GM21360 (cell line): Measurements from ENCODE around the gene B3GNT3.

ENCODE experiments used
- ATAC-seq: cut with Tn5 transposase; IDR thresholded peaks from one replicate; pipeline ENCODE4 v1.9.1; 2021; ENCODE audit warnings: mild to moderate bottlenecking, moderate library complexity; ENCODE audit not compliant: unreplicated experiment

B3GNT3 gene

DNA sequence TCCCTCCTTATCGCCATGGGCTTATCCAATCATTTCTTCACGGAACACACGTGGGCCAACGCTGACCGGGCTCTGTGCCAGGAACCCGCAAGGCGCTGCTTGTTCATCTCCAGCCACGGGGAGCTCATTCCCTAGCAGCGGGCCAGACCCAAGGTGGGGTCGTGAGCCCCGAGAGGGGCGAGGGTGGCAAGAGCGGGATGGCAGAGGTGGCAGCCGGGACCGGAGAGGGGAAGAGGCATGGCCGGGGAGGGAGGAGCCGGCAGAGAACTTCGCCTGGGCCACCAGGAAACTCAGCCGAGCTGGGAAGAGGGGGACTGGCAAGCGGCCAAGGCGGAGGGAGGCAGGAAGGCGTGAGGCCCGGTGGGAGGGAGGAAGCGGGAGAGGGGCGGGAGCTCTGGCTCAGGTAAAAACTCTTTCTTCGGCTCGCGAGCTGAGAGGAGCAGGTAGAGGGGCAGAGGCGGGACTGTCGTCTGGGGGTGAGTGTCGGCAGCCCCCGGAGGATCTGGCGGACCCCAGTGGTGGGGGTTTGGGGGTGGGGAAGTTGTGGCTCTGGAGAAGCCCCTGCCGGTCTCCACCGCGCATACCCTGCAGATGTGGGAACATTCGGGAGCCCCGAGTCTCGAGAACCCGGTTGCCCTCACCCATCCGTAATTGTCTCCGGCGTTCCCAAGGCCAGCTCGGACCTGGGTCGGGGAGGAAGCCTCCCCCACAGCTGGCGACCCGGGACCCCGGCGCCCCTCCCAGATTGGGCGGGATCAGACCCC, at the start of gene B3GNT3:
B3GNT3 (plus strand) TSS at position 408 of the 764 bp plus-strand sequence. CDS start 12,670 bp downstream, outside the sequence.
- no peak for ATAC-seq

GRCh38 chr19:17747205-17748098, 47.5 kb upstream of the B3GNT3 start:
- ATAC-seq = peak; percentile 68

DNA sequence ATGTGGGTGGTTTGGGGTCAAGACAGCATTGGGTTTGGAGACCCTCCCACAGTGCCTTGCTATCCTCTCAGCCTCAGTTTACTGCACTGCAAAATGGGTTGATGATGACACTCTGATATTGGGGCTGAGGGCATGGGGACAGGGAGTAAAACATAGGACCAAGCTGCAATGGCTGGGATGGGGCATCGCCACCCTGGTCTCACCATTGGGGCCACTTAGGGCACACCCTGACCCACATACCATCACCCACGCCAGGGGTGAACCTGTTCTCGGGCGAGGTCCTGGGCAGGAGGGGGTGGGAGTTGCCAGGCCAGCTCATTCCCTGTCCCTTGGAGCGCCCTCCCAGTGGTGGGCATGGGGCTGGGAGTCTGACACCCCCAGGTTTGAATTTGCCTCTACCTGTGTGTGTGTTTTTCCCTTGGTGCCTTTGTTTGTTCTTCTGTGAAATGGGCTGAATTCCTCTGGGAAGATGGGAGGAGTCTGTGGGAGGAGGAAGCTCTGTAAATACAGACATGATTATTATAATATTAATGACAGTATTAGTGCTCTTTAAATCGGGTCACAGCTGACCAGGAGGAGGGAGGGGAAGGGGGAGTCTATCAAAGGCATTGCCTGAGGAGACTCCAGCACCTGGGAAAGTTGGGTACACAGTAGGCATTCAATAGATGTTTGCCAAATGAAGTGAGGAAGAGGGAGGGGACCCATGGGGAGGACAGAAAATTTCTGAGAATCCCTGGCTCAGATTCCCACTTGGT, 45.9 kb upstream of the B3GNT3 start:
- no peak for ATAC-seq

DNA sequence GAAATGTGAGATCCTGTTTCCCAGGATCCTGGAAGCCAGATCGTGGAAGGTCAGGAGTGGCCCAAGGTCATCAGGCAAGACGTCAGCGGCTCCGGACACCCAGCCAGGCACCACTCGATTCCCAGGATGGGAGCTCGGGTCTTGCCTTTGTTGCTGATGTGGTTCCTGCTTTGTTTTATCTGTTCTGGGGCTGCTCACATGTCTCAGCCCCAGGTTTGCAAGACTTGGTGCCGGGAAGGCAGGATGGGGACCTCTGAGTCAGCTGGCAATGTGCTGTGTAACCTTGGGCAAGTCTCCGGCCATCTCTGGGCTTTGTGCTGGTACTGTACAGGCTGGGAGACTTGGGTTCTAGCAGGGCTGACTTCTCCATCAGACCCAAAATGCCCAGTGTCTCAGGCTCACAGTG, 45.0 kb upstream of the B3GNT3 start:
- no peak for ATAC-seq

DNA sequence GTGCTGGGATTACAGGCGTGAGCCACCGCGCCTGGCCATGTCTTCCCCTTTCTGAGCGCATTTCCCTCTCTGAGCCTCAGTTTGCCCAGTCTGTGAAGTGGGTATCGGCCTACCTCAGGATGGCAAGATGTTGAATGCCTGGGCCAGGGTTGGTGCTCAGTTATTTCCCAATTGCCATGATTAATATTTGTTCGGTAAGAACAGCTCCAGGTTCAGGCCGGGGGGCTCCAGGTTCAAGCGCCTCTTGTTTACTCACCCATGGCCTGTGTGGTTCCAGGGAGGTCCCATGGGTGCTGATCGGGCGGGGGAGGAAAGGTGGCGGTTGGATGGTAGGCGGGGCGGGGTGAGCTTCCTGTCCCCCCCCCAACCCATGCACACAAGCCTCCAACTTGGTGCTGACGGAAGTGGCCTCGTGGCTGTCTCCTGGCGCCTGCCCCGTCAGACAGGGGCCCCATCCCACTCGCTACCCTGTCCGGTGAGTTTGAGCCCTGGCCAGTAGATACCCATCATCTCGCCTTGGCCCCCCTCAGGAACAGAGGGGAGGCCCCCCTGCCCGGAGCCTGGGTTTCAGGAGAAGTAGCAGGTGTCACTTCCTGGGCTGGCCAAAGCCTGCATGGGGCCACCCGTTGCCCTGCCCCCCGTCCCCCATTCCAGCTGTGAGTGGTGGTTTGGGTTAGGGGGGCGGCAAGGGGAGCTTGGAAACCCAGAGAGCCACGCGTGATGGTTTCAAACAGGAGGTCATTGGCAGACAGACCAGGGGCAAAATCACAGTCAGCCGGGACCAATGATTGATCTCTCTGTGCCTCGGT, 43.6 kb upstream of the B3GNT3 start, which contains the start of gene FCHO1:
FCHO1 (plus strand) TSS at position 375 of the 809 bp plus-strand sequence. CDS start 3,688 bp downstream, outside the sequence.
- peak; percentile 35 for ATAC-seq

- ATAC-seq = no peak
Measured at GRCh38 chr19:17751912-17752273, 43.0 kb upstream of the B3GNT3 start.

GRCh38 chr19:17752865-17753639, 41.9 kb upstream of the B3GNT3 start:
- ATAC-seq = no peak

- no peak for ATAC-seq
Measured at GRCh38 chr19:17753976-17754375, 41.0 kb upstream of the B3GNT3 start.

GRCh38 chr19:17754634-17755442, 40.1 kb upstream of the B3GNT3 start:
- no peak for ATAC-seq

DNA sequence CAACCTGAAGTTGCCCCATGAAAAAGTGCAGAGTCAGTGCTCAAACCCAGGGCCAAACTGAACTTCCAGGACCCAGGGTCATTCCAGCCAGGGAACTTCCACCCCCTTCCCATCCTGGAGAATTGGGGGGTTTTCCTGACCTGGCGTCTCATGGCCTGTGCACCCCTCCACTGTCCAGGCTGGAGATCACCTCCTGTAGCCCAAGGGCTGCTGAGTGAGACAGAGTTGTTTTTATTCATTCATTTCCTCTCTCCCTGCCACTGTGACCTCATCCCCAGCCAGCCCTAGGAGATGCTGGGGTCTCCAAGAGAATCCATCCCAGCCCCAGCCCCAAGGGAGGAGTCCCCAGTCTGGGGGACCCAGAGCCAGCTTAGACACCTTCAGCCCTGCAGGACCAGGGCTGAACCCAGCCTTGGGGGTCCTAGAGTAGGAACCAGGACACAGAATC, 39.5 kb upstream of the B3GNT3 start:
- ATAC-seq = no peak

- peak; percentile 39 for ATAC-seq
Measured at GRCh38 chr19:17755977-17756670, 38.8 kb upstream of the B3GNT3 start.

GRCh38 chr19:17757125-17757524, 37.8 kb upstream of the B3GNT3 start:
- no peak for ATAC-seq

DNA sequence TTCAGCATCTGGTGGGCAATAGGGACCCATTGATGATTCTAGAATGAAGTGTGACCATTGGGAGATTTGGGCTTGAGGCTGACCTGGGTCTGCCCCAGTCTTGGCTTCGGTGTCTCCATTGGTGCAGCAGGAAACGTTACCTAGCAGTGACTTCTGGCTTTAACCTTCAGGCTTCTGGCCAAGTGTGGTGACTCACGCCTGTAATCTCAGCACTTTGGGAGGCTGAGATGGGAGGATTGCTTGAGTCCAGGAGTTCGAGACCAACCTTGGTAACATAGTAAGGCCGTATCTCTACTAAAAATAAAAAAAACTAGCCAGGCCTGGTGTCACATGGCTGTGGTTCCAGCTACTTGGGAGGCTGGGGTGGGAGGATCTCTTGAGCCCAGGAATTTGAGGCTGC, 36.4 kb upstream of the B3GNT3 start:
- ATAC-seq = no peak

GRCh38 chr19:17761148-17761547, 33.8 kb upstream of the B3GNT3 start:
- no peak for ATAC-seq

DNA sequence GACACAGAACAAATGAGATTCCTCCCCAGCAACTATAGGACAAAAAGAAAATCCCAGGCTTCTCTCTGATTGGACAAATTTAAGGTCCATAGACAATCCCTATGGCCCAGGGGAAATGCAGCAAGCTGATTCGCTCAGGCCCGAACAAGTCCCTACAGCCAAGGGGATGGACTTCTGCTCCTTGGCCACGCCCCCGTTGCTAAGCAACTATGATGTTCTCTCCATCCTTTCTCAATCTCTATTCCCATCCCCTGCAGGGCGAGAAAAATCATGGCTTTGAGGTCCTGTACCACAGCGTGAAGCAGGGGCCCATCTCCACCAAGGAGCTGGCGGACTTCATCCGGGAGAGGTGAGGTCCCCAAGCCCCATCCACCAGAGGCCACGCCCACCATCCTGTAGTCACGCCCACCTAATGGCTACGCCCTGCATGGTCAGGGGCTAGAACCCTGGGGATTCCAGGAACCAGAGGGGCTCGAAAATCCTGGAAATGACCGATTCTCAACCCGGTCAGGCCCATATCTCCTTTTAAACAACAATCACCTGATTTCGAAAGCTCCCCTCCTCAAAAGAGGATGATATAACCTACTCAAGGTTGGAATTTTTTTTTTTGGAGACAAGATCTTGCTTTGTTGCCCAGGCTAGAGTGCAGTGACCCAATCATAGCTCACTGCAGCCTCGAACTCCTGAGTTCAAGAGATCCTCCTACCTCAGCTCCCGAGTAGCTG, 32.3 kb upstream of the B3GNT3 start:
- no peak for ATAC-seq

- no peak for ATAC-seq
Measured at GRCh38 chr19:17764348-17764747, 30.6 kb upstream of the B3GNT3 start.

GRCh38 chr19:17765069-17765618, 29.8 kb upstream of the B3GNT3 start:
- ATAC-seq = no peak
